GM10248 (cell line): ENCODE measurements around the gene ADNP.
A peak's percentile ranks its signal among the peaks of the same experiment; 100 is the strongest.

ENCODE experiments used
- CTCF ChIA-PET: fragments of 300-600 bp; sonication (Branson Sonifier 250); formaldehyde crosslinking; extraction: SDS; loops from one replicate; lab custom pipeline; 2021; ENCODE audit warnings: antibody characterized with exemption; lab: Yijun Ruan, JAX
- POLR2A ChIA-PET: fragments of 350-650 bp; sonication (Branson Sonifier 250); formaldehyde crosslinking; extraction: SDS; loops from one replicate; lab custom pipeline; 2020; ENCODE audit warnings: antibody characterized with exemption; lab: Yijun Ruan, JAX
- DNase-seq: peaks from one replicate; pipeline ENCODE4 v3.0.0; 2012; ENCODE audit errors: extremely low spot score
- TF ChIP-seq, protein P1 (sequence below): IDR thresholded peaks from 2 replicates; pipeline ENCODE4 v1.5.1; 2012; ENCODE audit warnings: mild to moderate bottlenecking, low read depth; ENCODE audit errors: extremely low read depth, missing control alignments, control extremely low read depth

ADNP gene

DNA sequence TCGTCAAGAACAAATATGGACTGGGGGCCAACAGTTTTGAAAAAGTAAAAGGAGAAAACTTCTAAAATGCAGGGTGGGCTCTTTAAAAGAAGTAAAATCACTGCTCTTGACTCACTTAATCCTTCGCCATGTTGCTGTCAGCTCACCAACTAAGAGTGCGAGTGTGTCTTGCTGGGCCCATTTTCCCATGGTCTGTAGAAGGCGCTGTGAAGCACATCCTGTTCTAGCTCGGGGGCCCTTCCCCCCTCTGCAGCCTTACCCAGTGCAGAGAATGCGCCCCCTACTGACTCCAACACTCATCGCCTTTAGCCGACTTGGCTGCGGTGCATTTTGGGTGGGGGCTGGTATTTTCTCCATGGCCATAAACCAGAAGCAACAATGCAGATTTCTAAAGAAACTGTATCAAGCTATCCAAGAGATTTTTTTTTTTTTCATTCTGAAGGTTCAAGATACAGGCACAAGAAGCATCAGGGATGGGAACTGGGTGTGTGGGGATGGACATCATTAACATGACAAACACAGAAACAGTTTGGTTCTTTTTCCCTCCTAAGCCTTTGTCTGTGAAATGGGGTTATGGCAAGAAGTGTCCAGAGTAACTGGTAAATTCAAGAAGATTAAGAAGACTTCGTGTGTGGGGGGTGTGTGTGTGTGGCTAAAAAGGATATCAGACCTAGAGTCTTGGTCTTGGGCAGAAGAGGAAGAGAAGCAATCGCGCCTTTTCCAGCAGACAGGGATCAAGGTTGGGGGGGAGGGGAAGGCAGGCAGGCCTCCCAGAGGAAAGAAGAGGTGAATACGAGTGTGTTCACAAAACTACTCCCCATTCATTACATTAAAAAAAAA is 1.7 kb downstream of the ADNP start:
- TF ChIP-seq, protein P1, sequence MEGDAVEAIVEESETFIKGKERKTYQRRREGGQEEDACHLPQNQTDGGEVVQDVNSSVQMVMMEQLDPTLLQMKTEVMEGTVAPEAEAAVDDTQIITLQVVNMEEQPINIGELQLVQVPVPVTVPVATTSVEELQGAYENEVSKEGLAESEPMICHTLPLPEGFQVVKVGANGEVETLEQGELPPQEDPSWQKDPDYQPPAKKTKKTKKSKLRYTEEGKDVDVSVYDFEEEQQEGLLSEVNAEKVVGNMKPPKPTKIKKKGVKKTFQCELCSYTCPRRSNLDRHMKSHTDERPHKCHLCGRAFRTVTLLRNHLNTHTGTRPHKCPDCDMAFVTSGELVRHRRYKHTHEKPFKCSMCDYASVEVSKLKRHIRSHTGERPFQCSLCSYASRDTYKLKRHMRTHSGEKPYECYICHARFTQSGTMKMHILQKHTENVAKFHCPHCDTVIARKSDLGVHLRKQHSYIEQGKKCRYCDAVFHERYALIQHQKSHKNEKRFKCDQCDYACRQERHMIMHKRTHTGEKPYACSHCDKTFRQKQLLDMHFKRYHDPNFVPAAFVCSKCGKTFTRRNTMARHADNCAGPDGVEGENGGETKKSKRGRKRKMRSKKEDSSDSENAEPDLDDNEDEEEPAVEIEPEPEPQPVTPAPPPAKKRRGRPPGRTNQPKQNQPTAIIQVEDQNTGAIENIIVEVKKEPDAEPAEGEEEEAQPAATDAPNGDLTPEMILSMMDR, result peak; percentile 95
- POLR2A ChIA-PET, result interaction anchor here (1.1 to 4.2 kb wide), 2 partner anchors 9 to 29 kb away, joined by 11 to 27 read pairs; partner anchors contain the start of genes DPM1 and MOCS3
- CTCF ChIA-PET, result interaction anchor here (0.6 to 13.0 kb wide), 37 partner anchors 9 to 516 kb away, joined by 3 to 220 read pairs (median 3); partner anchors contain the start of genes BCAS4 and DPM1
- DNase-seq, result peak; percentile 84

DNA sequence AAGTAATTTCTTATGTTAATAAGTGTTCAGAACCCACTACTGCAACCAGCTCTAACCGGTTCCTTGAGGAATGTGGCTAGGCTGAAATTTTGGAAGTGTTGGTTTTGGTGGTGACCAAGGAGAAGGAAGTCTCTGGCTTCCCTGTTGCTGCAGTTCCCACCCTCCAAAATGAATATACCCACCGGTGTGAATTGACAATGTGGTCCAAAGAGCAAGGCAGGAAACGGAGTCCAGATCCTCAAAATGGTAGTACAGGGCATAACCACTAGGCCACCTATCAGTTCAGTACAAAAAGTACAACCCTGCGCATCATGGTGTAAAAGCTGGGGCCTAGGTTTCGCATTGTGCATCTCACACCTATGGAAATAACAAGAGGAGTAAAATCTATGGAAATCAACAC is 2.8 kb downstream of the ADNP start:
- TF ChIP-seq, protein P1, result peak; percentile 3
- ChIA-PET POLR2A (no interaction called here), CTCF (interaction anchor here (0.8 to 13.0 kb wide), 18 partner anchors 8 to 517 kb away, joined by 3 to 220 read pairs (median 8); partner anchors contain the start of gene BCAS4)
- DNase-seq, result no peak

DNA sequence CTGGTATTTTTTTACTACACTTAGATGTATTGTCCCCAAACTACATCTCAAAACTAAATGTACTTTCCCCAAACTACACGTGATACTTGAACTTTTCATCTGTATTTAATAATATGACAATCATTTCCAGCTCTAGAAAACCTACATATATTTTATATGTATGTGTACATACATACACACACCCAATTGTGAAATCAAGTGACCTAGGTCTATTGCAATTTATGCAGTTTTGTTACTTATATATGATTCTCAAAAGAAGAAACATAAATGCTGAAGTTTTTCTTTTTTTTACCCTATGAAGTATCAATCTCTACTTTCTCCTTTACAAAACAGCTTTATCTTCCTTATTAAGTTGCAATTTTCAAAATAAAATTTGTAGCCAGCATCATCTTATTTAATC is 4.7 kb downstream of the ADNP start:
- no peak for DNase-seq
- ChIA-PET POLR2A (no interaction called here), CTCF (interaction anchor here (0.8 to 13.0 kb wide), 3 partner anchors 14 to 135 kb away, joined by 3 to 220 read pairs (median 191); partner anchors contain the start of gene BCAS4)
- TF ChIP-seq, protein P1, result no peak

DNA sequence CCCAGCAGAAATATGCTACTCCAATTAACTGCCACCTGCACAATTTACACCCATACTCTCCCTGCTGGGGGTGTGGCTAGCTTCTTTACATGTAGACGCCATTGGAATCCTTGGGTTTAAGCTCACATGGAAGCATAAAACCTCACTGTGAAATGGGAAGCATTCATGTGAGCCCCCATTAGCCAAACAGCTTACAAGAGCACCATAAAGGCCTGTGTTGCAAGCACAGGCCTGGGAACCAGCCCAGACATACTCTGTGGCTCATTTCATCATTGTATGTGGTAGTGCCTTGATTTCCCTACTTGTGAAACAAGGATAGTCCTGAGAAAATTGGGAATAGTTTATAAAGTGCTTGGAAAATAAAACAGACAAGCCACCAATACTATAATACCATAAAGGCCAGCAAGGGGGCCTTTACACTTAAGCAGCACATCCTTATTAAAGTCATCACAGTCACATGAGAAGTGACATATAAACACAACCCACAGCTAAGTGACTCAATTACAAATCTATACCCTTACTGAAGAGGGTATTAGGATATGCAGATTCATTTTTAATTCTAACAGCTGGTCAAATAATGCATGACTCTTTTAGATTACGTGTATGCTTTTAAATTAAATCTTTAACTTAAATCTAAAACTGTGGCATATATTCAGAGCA is 6.8 kb downstream of the ADNP start:
- TF ChIP-seq, protein P1, result no peak
- CTCF ChIA-PET, result interaction anchor here (0.9 to 13.0 kb wide), 5 partner anchors 12 to 132 kb away, joined by 3 to 220 read pairs (median 5); partner anchors contain the start of gene BCAS4
- no peak for DNase-seq
- POLR2A ChIA-PET, result no interaction called here

DNA sequence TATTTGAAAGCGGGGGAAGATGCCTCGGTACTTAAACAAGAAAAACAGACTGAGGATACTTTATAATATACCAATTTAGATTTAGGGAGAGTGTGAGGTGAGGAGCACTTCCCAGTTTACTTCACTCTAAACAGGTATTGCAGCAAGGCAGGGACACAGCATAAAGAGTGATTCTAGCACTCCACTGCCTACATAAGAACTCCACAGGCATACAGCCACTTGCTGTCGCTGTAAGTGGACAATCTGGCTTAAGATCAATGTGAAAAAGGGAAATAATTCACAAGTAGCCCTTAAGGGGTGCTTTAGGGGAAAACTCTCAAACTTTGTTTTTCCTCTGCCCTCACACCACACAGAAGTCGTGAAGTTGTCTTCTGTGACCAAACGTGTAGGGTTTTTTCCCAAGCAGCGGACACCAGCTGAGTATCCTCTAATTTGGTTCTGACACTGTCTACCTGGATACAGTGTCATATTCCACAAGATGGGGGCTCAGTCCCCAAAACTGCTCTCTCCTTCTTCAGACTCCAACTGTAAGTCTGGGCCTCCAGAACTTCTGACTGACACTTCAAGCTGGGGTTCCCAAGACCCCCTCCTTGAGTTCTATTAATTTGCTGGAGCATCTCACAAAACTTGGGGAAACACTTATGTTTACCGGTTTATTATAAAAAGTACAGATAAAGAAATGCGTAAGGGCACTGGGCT is 9.3 kb downstream of the ADNP start:
- no peak for DNase-seq
- ChIA-PET POLR2A (interaction anchor here (0.5 to 0.9 kb wide), 3 partner anchors 9 to 141 kb away, joined by 4 to 5 read pairs (median 5); partner anchors contain the start of gene ADNP), CTCF (interaction anchor here (1.9 to 13.0 kb wide), 4 partner anchors 8 to 130 kb away, joined by 4 to 220 read pairs (median 128); partner anchors contain the start of genes ADNP, BCAS4, DPM1 and MOCS3)
- TF ChIP-seq, protein P1, result no peak
